Measurements from ENCODE around the gene SLC23A2.

The SLC23A2 gene

DNA sequence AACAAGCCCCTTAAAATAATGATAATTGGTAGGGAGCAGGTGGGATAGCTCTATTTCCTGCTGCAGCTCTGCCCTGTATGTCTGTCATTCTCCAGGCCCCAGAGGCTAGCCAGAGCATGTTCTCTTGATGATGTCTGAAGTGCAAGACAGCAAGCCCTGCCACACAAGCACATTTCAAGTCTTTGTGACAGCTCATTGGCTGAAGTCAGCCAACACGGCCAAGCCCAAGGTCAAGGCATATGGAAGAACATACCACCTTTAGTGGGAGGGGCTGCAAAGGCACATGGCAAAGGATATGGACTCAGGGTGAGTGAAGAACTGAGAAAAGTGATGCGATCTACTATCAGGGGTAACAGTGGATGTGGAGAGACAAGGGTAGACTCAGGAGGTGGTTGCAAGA is 163.6 kb downstream of the SLC23A2 start:
- Histone ChIP-seq H2AFZ (ENCODE audit: low read depth, low read length) (no peak overlapping the region), H3K4me1 (ENCODE audit: low read length) (peaks cover 28% of the 10 kb centered on the region), H4K20me1 (ENCODE audit: insufficient read depth, low read length) (no peaks in the 10 kb centered on the region), H3K9ac (ENCODE audit: low read length) (no peak overlapping the region), H3K9me3 (ENCODE audit: insufficient read depth, low read length) (peaks cover 5% of the 10 kb centered on the region; the same call in 1 of the 2 replicates), H3K4me2 (ENCODE audit: low read length) (no peak overlapping the region), H3K4me3 (ENCODE audit: low read length) (no peak overlapping the region), H3K27ac (ENCODE audit: low read length) (no peak overlapping the region), H3K36me3 (replicated peaks; ENCODE audit: low read depth, low read length) (peaks cover 6% of the 10 kb centered on the region), H3K27me3 (ENCODE audit: low read depth, low read length) (no peaks in the 10 kb centered on the region), H3K79me2 (ENCODE audit: low read length) (no peaks in the 10 kb centered on the region)
- TF ChIP-seq, protein P1, sequence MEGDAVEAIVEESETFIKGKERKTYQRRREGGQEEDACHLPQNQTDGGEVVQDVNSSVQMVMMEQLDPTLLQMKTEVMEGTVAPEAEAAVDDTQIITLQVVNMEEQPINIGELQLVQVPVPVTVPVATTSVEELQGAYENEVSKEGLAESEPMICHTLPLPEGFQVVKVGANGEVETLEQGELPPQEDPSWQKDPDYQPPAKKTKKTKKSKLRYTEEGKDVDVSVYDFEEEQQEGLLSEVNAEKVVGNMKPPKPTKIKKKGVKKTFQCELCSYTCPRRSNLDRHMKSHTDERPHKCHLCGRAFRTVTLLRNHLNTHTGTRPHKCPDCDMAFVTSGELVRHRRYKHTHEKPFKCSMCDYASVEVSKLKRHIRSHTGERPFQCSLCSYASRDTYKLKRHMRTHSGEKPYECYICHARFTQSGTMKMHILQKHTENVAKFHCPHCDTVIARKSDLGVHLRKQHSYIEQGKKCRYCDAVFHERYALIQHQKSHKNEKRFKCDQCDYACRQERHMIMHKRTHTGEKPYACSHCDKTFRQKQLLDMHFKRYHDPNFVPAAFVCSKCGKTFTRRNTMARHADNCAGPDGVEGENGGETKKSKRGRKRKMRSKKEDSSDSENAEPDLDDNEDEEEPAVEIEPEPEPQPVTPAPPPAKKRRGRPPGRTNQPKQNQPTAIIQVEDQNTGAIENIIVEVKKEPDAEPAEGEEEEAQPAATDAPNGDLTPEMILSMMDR (IDR thresholded peaks at IDR 0.05; ENCODE audit: low read depth, low read length), result no peak
- no peak for TF ChIP-seq EZH2phosphoT487 (IDR thresholded peaks at IDR 0.05; ENCODE audit: low read depth)

DNA sequence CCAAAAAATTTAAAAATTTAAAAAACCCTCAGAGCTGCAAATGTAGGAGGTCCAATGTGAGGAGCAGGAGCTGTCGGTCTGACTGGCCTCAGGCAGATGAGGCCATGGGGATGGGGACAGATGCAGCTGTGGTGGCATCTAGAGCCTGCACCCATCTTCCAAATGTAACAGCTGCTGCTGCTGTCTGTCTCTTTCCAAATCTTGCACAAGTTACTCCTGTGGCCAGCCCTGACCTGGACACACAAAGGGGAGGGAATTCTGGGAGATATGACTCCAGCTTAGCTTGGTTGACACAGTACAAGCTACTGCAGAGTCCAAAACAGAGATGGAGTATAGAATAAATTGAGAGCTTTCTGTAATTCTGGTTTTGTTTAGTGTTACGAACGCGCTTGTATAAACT is 164.4 kb downstream of the SLC23A2 start:
- Histone ChIP-seq H3K27ac (ENCODE audit: low read length) (no peak overlapping the region), H4K20me1 (ENCODE audit: insufficient read depth, low read length) (no peaks in the 10 kb centered on the region), H3K9ac (ENCODE audit: low read length) (no peak overlapping the region), H3K4me2 (ENCODE audit: low read length) (no peak overlapping the region), H3K79me2 (ENCODE audit: low read length) (no peaks in the 10 kb centered on the region), H3K4me1 (ENCODE audit: low read length) (peaks cover 20% of the 10 kb centered on the region), H3K9me3 (ENCODE audit: insufficient read depth, low read length) (peaks cover 5% of the 10 kb centered on the region; the same call in 1 of the 2 replicates), H3K36me3 (replicated peaks; ENCODE audit: low read depth, low read length) (peaks cover 6% of the 10 kb centered on the region), H2AFZ (ENCODE audit: low read depth, low read length) (no peak overlapping the region), H3K27me3 (ENCODE audit: low read depth, low read length) (no peaks in the 10 kb centered on the region), H3K4me3 (ENCODE audit: low read length) (no peak overlapping the region)
- no peak for TF ChIP-seq EZH2phosphoT487 (IDR thresholded peaks at IDR 0.05; ENCODE audit: low read depth)
- TF ChIP-seq, protein P1 (IDR thresholded peaks at IDR 0.05; ENCODE audit: low read depth, low read length), result no peak

DNA sequence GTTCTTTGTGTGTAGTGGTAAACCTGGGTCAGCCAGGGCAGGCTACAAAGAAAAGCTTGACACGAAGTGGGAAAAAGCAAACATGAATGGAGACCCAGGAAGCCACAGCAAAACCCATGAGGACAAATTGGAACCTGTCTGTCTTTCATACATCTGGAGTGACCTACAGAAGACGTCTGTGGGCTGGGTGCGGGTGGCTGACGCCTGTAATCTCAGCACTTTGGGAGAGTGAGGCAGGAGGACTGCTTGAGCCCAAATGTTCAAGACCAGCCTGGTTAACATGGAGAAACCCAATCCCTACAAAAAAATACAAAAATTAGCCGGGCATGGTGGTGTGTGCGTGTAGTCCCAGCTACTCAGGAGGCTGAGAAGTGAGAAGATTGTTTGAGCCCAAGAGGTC is 164.8 kb downstream of the SLC23A2 start:
- H3K36me3 ChIP-seq (replicated peaks; ENCODE audit: low read depth, low read length), result peaks cover 6% of the 10 kb centered on the region
- no peaks in the 10 kb centered on the region for H4K20me1 ChIP-seq (ENCODE audit: insufficient read depth, low read length)
- H3K27ac ChIP-seq (ENCODE audit: low read length), result no peak overlapping the region
- H3K4me3 ChIP-seq (ENCODE audit: low read length), result no peak overlapping the region
- peaks cover 15% of the 10 kb centered on the region for H3K4me1 ChIP-seq (ENCODE audit: low read length)
- H2AFZ ChIP-seq (ENCODE audit: low read depth, low read length), result no peak overlapping the region
- TF ChIP-seq, protein P1 (IDR thresholded peaks at IDR 0.05; ENCODE audit: low read depth, low read length), result no peak
- TF ChIP-seq EZH2phosphoT487 (IDR thresholded peaks at IDR 0.05; ENCODE audit: low read depth), result no peak
- peaks cover 5% of the 10 kb centered on the region; the same call in 1 of the 2 replicates for H3K9me3 ChIP-seq (ENCODE audit: insufficient read depth, low read length)
- no peak overlapping the region for H3K9ac ChIP-seq (ENCODE audit: low read length)
- H3K4me2 ChIP-seq (ENCODE audit: low read length), result no peak overlapping the region
- no peaks in the 10 kb centered on the region for H3K27me3 ChIP-seq (ENCODE audit: low read depth, low read length)
- no peaks in the 10 kb centered on the region for H3K79me2 ChIP-seq (ENCODE audit: low read length)

DNA sequence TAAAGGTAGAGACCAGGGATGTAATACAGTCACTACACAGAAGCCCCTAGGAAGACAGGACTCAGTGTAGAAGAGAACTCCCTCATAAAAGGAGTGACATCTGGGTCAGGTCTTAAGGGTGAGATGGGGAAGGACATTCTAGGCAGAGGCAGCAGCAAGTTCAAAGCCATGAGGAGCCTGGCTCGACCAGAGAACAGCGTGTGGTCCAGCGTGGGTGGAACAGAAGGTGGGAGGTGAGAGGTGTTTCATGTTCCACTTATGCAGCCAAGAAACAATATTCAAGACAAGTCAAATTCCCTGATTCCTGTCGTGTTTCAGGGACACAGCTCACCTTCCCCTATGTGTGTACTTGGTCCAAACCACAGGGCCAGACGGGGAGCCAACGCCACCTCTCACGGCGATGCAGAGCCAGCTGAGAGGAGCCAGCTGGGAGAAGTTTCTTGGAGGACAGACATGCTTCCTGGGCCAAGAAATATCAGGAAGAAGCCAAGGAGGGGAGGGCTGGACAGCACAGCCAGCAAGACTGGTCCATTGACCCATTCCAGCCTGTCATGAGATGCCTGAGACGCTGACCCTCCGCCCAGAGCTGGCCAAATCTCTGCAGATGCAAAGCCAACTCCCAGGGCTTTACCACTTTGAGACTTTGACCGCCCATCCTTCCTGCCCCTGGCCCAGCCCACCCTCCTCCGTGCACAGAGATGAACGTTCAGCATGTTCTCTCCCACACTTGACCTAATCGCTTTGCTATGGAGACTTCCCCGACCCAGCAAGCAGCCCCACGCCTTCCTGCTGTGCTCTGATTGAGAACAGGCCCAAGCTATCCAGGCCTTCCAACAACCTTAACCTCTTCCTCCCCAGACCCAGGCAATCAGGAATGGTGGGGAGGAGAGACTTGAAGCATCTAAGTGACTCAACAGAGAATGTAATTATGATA is 165.8 kb downstream of the SLC23A2 start:
- Histone ChIP-seq H3K27ac (ENCODE audit: low read length) (no peak overlapping the region), H3K4me2 (ENCODE audit: low read length) (no peak overlapping the region), H3K27me3 (ENCODE audit: low read depth, low read length) (no peaks in the 10 kb centered on the region), H4K20me1 (ENCODE audit: insufficient read depth, low read length) (no peaks in the 10 kb centered on the region), H3K4me3 (ENCODE audit: low read length) (no peak overlapping the region), H3K4me1 (ENCODE audit: low read length) (peaks cover 6% of the 10 kb centered on the region; the same call in 1 of the 2 replicates), H2AFZ (ENCODE audit: low read depth, low read length) (no peak overlapping the region), H3K79me2 (ENCODE audit: low read length) (no peaks in the 10 kb centered on the region), H3K36me3 (replicated peaks; ENCODE audit: low read depth, low read length) (peaks cover 5% of the 10 kb centered on the region), H3K9me3 (ENCODE audit: insufficient read depth, low read length) (peaks cover 2% of the 10 kb centered on the region; the same call in 1 of the 2 replicates), H3K9ac (ENCODE audit: low read length) (no peak overlapping the region)
- no peak for TF ChIP-seq EZH2phosphoT487 (IDR thresholded peaks at IDR 0.05; ENCODE audit: low read depth)
- TF ChIP-seq, protein P1 (IDR thresholded peaks at IDR 0.05; ENCODE audit: low read depth, low read length), result no peak
